PFSK-1 (cell line): ENCODE data around the gene RCOR2.

Experiments used
- REST ChIP-seq, 2 experiments: IDR thresholded peaks; 2 replicates each; pipeline versions ENCODE4 v1.6.1 to v1.8.0; 2011 to 2012; ENCODE audit warnings: low read depth in 2 of 2, low read length in 2 of 2, control low read depth in 1 of 2, inconsistent platforms in 1 of 2, mild to moderate bottlenecking in 1 of 2, moderate library complexity in 1 of 2; ENCODE audit not compliant: insufficient read depth in 1 of 2
- SIN3A ChIP-seq: IDR thresholded peaks from 2 replicates; pipeline ENCODE4 v1.6.1; 2012; ENCODE audit warnings: mild to moderate bottlenecking, low read length, moderate library complexity, borderline replicate concordance; ENCODE audit not compliant: insufficient read depth

- no peak for TF ChIP-seq REST (IDR thresholded peaks at IDR 0.05; ENCODE audit: insufficient read depth in 1 of 2, low read depth in 2 of 2, low read length in 2 of 2)
- TF ChIP-seq SIN3A: no peak
Measured at GRCh38 chr11:63887386-63887999, 29.5 kb downstream of the RCOR2 start.
